Activated CD8-positive, alpha-beta memory T cell treated with anti-CD3 and anti-CD28 coated beads, Interleukin-2, amount 50 U/mL, for 1 hour (primary cell): ENCODE data around the gene ABCB7.
"Not testable (repeated sequence)": the region's sequence is repeated elsewhere in the genome, so short reads cannot be mapped to it uniquely, and the experiment has no call there.

Source experiments
- DNase-seq: peaks from one replicate; pipeline ENCODE4 v3.0.0-alpha.2; 2020; ENCODE audit errors: extremely low read depth

The ABCB7 gene

DNA sequence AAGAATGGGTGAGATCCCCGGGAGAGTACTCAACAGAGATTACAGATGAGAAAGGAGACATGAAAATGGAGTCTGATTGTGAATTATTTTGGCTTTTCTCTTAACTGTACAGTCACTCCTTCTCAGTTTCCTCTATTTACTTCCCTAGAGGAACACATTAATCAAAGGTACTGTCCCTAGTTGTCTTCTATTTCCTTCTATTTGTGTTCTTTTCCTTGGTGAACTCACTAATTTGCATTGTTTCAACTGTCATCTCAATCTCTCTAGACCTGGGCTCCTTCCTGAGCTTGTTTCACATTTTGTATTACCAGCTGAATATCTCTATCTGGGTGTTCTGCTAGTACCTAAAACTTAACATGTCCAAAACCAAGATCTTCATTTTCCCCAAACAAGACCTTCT is 59.8 kb downstream of the ABCB7 start:
- no peak for DNase-seq

DNA sequence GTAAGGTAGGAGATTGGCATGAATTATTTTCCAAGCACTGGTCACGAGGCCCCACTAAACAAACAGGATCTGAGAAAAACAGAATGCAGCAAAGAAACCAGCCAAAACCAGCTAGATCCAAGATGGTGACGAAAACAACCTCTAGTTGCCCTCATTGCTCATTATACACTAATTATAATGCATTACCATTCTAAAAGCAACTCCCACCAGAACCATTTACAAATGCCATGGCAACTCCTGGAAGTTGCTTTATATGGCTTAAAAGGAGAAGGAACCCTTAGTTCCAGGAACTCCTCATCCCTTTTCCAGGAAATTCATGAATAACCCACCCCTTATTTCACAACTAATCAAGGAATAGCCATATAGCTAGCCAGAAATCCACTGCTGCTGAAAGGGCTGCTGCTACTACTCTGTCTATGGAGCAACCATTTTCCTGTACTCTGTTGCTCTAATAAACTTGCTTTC is 69.3 kb downstream of the ABCB7 start:
- no peak for DNase-seq

DNA sequence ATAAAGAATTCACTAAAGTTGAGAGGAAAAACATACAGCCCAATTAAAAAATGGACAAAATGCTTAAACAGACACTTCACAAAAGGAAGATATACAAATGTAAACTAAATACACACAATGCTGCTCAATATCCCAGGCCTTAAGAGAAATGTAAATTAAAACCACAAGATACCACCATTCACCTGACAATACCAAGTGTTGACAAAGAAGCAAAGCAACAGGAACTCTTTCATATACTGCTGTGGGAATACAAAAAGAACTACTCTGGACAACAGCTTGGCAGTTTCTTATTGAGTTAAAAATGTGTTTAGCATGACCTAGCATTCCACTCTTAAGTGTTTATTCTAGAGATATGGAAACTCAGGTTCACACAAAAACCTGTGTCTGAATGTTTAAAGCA is 71.3 kb downstream of the ABCB7 start:
- DNase-seq, result no peak

DNA sequence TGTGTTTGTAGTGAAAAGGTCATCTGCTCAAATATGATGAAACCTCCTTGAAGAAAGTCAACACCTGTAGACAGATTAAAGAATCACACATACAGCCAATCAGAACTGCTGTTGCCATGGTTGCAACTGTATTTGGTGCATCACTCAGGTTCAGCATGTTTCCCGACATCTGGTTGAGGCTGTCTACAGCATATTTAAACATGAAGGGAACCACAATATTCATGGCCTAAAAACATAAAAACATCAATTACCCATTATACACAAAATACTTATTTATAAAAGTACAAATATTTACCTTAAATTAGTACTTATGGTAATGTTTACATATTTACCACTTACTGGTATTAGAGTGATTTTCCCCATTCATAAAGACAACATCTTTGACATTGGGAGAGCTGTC is 79.7 kb downstream of the ABCB7 start:
- DNase-seq, result no peak

DNA sequence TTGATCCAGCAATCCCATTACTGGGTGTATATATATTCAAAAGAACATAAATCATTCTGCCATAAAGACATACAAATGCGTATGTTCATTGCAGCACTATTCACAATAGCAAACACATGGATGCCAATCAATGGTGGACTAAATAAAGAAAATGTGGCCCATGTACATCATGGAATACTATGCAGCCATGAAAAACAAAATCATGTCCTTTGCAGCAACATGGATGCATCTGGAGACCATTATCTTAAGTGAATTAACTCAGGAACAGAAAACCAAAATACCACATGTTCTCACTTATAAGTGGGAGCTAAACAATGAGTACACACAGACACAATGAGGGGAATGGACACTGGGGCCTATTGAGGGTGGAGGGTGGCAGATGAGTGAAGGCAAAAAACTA is 81.6 kb downstream of the ABCB7 start:
- no peak for DNase-seq

DNA sequence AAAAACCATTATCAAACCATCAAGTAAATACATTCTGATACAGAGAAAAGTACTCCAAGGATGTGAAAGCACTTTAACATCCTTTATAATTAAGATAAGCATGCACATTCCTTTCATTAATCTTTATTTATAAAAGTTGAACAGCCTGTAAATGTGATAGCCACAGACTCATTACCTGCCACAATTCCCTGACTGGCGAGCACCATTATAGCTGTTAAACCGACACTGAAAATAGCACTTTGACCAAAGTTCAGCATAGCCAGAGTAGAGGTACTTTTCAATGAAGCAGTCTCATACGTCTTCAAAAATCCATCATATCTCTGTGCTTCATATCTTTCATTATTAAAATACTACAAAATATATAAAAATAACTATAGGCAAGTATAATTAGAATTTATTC is 84.7 kb downstream of the ABCB7 start:
- DNase-seq, result no peak

DNA sequence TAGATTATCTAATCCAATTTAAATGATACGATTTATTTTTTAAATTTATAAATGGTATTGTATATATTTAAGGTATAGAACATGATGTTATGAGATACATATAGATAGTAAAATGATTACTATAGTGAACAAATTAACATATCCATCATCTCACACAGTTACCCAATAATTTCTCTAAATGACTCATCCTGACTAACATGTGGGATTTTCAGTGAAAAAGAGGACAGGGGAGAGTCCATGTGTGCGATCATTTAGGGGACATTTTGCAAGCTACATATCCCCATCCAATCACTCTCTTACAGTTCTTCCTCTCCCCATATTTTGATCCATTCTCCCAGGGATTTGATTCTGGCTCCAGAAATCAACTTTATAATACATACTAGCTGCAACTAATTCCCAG is 88.2 kb downstream of the ABCB7 start:
- DNase-seq, result no peak

DNA sequence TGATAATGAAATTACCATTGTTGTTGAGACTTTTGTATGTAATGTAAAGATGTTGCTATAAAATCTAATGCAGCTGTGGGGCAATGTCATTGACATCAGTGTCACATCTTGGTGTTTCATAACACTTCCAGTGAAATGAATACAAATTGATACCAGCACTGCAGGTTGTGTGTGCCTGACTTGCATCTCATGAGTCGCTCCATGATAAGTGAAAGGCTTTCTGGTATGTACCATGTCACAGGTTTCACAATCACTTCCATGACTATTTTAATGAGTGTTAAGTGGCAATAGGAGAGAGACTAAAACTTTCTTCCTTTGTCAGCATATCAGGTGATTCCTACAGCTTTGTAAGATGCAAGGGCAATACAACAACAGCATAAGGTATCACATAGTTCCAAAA is 94.4 kb downstream of the ABCB7 start:
- no peak for DNase-seq

DNA sequence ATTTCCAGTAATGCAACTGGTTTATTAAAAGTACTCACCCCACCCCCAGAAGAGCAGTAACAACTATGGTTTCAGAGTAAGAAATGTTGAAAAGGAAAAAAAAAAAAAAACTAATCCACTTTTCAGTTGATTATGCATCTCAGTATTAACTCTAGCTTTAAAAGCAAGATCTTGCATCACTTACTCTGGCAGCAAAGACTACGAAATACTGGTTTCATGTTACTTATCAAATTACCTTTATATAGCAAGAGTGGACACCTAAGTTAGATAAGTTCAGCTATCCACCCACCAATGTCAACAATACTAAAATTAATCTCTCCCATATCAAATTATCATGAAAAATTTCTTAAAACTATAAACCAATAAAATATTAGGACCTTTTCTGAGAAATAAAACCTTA is 105.0 kb downstream of the ABCB7 start:
- no peak for DNase-seq

DNA sequence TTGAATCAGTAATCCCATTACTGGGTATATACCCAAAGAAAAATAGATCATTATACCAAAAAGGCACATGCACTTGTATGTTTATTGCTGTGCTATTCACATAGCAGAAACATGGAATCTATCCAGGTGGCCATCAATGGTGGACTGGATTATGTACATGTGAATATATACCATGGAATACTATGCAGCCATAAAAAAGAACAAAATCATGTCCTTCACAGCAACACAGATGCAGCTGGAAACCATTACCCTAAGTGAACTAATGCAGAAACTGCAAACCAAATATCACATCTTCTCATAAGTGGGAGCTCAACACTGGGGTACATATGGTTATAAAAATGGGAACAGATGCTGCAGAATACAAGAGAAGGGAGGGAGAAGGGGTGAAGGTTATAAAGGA is 110.7 kb downstream of the ABCB7 start:
- DNase-seq, result no peak

DNA sequence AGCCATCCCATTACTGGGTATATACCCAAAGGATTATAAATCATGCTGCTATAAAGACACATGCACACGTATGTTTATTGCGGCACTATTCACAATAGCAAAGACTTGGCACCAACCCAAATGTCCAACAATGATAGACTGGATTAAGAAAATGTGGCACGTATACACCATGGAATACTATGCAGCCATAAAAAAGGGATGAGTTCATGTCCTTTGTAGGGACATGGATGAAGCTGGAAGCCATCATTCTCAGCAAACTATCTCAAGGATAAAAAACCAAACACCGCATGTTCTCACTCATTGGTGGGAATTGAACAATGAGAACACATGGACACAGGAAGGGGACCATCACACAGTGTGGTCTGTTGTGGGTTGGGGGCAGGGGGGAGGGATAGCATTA is 111.9 kb downstream of the ABCB7 start:
- DNase-seq, result not testable (repeated sequence)

DNA sequence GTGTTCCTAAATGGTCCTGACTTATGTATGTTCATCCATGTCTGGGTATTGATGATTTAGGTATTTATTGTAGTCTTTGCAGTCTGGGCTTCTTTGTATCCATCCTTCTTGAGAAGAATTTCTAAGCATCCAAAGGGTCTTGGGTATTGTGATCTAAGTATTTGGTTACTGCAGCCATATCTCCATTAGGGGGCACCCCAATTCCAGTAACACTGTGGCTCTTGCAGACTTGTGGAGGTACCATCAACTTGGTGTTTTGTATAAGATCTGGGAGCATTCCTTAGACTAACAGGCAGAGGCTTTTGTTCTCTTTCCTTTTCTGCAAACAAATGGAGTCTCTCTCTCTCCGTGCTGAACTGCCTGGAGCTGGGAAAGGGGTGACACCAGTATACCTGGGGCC is 117.2 kb downstream of the ABCB7 start:
- no peak for DNase-seq
